OCI-LY3 (cell line): Measurements from ENCODE around the gene NR6A1.

Experiments
- H2AFZ ChIP-seq: fragments of 200-600, 300-600 bp; shearing (Covaris generic); 2 replicates; pipeline ENCODE4 v1.6.0; 2014; ENCODE audit warnings: antibody characterized with exemption, low read depth, low read length
- H3K27ac ChIP-seq: fragments of 200-600, 300-600 bp; sonication (generic); 2 replicates; pipeline ENCODE4 v1.5.1; 2014; ENCODE audit warnings: mild to moderate bottlenecking, low read length, moderate library complexity, mixed read lengths
- H3K27me3 ChIP-seq: fragments of 200-600, 300-600 bp; sonication (generic); 2 replicates; pipeline ENCODE4 v1.6.1; 2014; ENCODE audit warnings: low read depth, low read length, mixed read lengths
- H3K36me3 ChIP-seq: fragments of 200-600, 300-600 bp; sonication (generic); replicated peaks from 2 replicates; pipeline ENCODE3; 2014; ENCODE audit warnings: low read depth, low read length, mixed read lengths
- H3K4me1 ChIP-seq: fragments of 300-600, 200-600 bp; sonication (generic); 2 replicates; pipeline ENCODE4 v1.6.1; 2014; ENCODE audit warnings: low read length, mixed read lengths
- H3K4me2 ChIP-seq: fragments of 200-600, 300-600 bp; sonication (generic); 2 replicates; pipeline ENCODE4 v1.6.1; 2014; ENCODE audit warnings: low read length, mixed read lengths
- H3K4me3 ChIP-seq: fragments of 300-600, 200-600 bp; sonication (generic); 2 replicates; pipeline ENCODE4 v1.5.1; 2014; ENCODE audit warnings: antibody characterized with exemption, mild to moderate bottlenecking, low read length, moderate library complexity
- H3K79me2 ChIP-seq: fragments of 300-600, 200-600 bp; shearing (Covaris generic); 2 replicates; pipeline ENCODE4 v1.6.1; 2014; ENCODE audit warnings: mild to moderate bottlenecking, low read length, mixed read lengths
- H3K9ac ChIP-seq: fragments of 300-600, 200-600 bp; shearing (Covaris generic); 2 replicates; pipeline ENCODE4 v1.6.0; 2014; ENCODE audit warnings: mild to moderate bottlenecking, low read length, moderate library complexity
- H3K9me3 ChIP-seq: fragments of 200-600, 300-600 bp; shearing (Covaris generic); 2 replicates; pipeline ENCODE4 v1.6.1; 2014; ENCODE audit warnings: low read length, mixed read lengths; ENCODE audit not compliant: insufficient read depth
- H4K20me1 ChIP-seq: fragments of 200-600, 300-600 bp; sonication (generic); 2 replicates; pipeline ENCODE4 v1.6.1; 2016; ENCODE audit warnings: low read length, mixed read lengths; ENCODE audit not compliant: insufficient read depth
- EZH2phosphoT487 ChIP-seq: fragments of 200-600 bp; shearing (Covaris generic); IDR thresholded peaks from 2 replicates; pipeline ENCODE4 v1.6.1; 2018; ENCODE audit warnings: antibody characterized with exemption, mixed run types, low read depth
- TF ChIP-seq, protein P1 (sequence below): fragments of 200-600, 300-600 bp; sonication (generic); IDR thresholded peaks from 2 replicates; pipeline ENCODE4 v1.5.1; 2014; ENCODE audit warnings: antibody characterized with exemption, low read length, low read depth

Gene NR6A1

DNA sequence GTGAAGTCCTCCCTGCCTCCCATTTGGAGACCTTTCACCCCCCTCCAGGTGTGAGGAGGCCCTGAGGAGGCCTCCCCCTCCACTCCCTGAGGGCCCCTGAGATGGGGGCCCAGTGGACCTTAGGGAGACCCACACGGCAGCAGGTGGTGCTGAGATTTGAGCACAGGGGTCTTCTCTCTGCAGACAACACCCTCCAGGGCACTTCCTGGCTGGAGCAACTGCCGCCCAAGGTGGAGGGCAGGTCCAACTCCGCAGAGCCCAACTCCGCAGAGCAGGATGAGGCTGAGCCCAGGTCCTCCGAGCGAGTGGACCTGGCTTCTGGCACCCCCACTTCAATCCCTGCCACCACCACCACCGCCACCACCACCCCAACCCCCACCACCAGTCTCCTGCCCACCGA, 32.8 kb upstream of the NR6A1 start:
- H3K4me2 ChIP-seq, result no peak overlapping the region
- H3K36me3 ChIP-seq, result no peaks in the 10 kb centered on the region
- no peaks in the 10 kb centered on the region for H3K9me3 ChIP-seq
- no peaks in the 10 kb centered on the region for H3K27me3 ChIP-seq
- H3K4me1 ChIP-seq, result peaks cover 31% of the 10 kb centered on the region
- H3K79me2 ChIP-seq, result no peaks in the 10 kb centered on the region
- no peaks in the 10 kb centered on the region for H4K20me1 ChIP-seq
- H2AFZ ChIP-seq, result no peak overlapping the region
- H3K27ac ChIP-seq, result no peak overlapping the region
- H3K9ac ChIP-seq, result no peak overlapping the region
- TF ChIP-seq, protein P1, sequence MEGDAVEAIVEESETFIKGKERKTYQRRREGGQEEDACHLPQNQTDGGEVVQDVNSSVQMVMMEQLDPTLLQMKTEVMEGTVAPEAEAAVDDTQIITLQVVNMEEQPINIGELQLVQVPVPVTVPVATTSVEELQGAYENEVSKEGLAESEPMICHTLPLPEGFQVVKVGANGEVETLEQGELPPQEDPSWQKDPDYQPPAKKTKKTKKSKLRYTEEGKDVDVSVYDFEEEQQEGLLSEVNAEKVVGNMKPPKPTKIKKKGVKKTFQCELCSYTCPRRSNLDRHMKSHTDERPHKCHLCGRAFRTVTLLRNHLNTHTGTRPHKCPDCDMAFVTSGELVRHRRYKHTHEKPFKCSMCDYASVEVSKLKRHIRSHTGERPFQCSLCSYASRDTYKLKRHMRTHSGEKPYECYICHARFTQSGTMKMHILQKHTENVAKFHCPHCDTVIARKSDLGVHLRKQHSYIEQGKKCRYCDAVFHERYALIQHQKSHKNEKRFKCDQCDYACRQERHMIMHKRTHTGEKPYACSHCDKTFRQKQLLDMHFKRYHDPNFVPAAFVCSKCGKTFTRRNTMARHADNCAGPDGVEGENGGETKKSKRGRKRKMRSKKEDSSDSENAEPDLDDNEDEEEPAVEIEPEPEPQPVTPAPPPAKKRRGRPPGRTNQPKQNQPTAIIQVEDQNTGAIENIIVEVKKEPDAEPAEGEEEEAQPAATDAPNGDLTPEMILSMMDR, result no peak
- TF ChIP-seq EZH2phosphoT487, result no peak
- H3K4me3 ChIP-seq, result no peak overlapping the region

DNA sequence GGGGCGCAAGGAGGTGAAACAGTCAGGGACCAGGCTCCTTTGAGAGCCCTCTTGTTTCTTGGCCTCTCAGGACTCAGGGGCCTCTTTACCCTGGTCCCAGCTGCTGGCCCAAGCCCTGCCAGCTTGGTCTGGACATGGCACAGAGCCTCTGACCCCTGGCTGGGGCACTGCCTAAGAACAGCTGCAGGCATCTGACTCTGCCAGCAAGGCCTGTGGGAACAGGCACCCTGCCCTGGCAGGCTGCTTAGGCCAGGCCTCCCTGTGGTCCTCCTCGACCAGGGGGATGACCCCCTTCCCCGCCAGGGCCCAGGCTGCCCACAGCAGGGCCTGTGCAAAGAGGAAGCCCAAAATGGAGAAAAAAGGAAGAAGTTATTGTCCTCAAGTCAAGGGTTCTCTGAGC, 31.3 kb upstream of the NR6A1 start:
- H3K27ac ChIP-seq, result no peak overlapping the region
- TF ChIP-seq, protein P1, result no peak
- TF ChIP-seq EZH2phosphoT487, result no peak
- H3K4me1 ChIP-seq, result peaks cover 31% of the 10 kb centered on the region
- H3K79me2 ChIP-seq, result no peaks in the 10 kb centered on the region
- H3K9ac ChIP-seq, result no peak overlapping the region
- no peaks in the 10 kb centered on the region for H3K9me3 ChIP-seq
- no peaks in the 10 kb centered on the region for H3K36me3 ChIP-seq
- no peaks in the 10 kb centered on the region for H3K27me3 ChIP-seq
- H3K4me3 ChIP-seq, result no peak overlapping the region
- no peak overlapping the region; the same call in 1 of the 2 replicates for H2AFZ ChIP-seq
- H3K4me2 ChIP-seq, result no peak overlapping the region
- no peaks in the 10 kb centered on the region for H4K20me1 ChIP-seq

DNA sequence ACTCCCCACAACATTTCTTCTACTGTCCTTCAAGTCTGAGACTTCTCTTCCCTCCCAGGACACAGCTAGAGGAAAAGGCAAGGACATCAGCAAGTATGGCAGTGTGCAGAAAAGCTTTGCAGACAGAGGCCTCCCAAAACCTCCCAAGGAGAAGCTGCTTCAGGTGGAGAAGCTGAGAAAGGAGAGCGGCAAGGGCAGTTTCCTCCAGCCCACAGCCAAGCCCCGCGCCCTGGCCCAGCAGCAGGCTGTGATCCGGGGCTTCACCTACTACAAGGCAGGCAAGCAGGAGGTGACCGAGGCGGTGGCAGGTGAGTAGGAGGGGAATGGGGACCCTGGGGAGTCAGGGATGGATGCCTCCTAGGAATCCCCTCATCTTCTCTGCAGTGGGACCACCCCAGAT, 30.2 kb upstream of the NR6A1 start:
- no peak for TF ChIP-seq EZH2phosphoT487
- TF ChIP-seq, protein P1, result no peak
- H3K4me2 ChIP-seq, result no peak overlapping the region
- no peak overlapping the region for H3K4me3 ChIP-seq
- no peaks in the 10 kb centered on the region for H3K27me3 ChIP-seq
- H4K20me1 ChIP-seq, result no peaks in the 10 kb centered on the region
- peaks cover 31% of the 10 kb centered on the region for H3K4me1 ChIP-seq
- H3K79me2 ChIP-seq, result no peaks in the 10 kb centered on the region
- H3K36me3 ChIP-seq, result no peaks in the 10 kb centered on the region
- no peak overlapping the region for H2AFZ ChIP-seq
- H3K27ac ChIP-seq, result no peak overlapping the region; the same call in 1 of the 2 replicates
- no peak overlapping the region for H3K9ac ChIP-seq
- no peaks in the 10 kb centered on the region for H3K9me3 ChIP-seq

GRCh38 chr9:124800306-124801259, 29.5 kb upstream of the NR6A1 start:
- no peaks in the 10 kb centered on the region for H3K79me2 ChIP-seq
- H3K27me3 ChIP-seq, result no peaks in the 10 kb centered on the region
- no peaks in the 10 kb centered on the region for H3K9me3 ChIP-seq
- H3K9ac ChIP-seq, result peak overlapping the region; percentile 35
- peaks cover 31% of the 10 kb centered on the region for H3K4me1 ChIP-seq
- H3K27ac ChIP-seq, result peak overlapping the region; percentile 28
- H2AFZ ChIP-seq, result peak overlapping the region; percentile 61
- TF ChIP-seq, protein P1, result no peak
- no peak for TF ChIP-seq EZH2phosphoT487
- H3K4me2 ChIP-seq, result peak overlapping the region; percentile 73
- no peaks in the 10 kb centered on the region for H3K36me3 ChIP-seq
- H4K20me1 ChIP-seq, result no peaks in the 10 kb centered on the region
- peak overlapping the region; percentile 61 for H3K4me3 ChIP-seq
